GM12872 (cell line): ENCODE data around the gene ANKRD45.

Experiments used
- TF ChIP-seq, protein P1 (sequence below): IDR thresholded peaks from 3 replicates; pipeline ENCODE4 v1.5.1; 2011; ENCODE audit warnings: low read depth, mild to moderate bottlenecking, low read length, moderate library complexity; ENCODE audit not compliant: insufficient read depth

Gene ANKRD45

GRCh38 chr1:173562813-173563212, 106.8 kb downstream of the ANKRD45 start:
- TF ChIP-seq, protein P1, sequence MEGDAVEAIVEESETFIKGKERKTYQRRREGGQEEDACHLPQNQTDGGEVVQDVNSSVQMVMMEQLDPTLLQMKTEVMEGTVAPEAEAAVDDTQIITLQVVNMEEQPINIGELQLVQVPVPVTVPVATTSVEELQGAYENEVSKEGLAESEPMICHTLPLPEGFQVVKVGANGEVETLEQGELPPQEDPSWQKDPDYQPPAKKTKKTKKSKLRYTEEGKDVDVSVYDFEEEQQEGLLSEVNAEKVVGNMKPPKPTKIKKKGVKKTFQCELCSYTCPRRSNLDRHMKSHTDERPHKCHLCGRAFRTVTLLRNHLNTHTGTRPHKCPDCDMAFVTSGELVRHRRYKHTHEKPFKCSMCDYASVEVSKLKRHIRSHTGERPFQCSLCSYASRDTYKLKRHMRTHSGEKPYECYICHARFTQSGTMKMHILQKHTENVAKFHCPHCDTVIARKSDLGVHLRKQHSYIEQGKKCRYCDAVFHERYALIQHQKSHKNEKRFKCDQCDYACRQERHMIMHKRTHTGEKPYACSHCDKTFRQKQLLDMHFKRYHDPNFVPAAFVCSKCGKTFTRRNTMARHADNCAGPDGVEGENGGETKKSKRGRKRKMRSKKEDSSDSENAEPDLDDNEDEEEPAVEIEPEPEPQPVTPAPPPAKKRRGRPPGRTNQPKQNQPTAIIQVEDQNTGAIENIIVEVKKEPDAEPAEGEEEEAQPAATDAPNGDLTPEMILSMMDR = no peak

DNA sequence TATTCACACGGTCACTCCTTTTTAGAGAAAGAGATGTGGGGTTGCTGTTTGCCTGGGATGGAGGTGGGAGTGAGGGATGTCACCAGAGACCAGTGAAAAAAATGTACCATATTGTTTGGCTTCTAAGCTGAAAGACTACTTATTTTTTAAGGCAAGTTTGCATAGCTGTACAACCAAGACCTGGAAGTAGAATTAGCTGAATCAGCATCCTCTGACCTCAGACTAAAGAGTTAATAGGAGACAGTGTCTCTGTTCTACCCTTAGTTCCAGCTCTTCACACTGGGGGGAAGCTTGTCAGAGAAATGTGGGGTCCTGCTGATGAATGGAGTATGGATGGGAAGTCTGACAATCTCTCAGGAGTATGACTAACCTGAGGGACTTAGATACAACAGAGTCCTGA, 108.4 kb downstream of the ANKRD45 start:
- TF ChIP-seq, protein P1 = no peak

DNA sequence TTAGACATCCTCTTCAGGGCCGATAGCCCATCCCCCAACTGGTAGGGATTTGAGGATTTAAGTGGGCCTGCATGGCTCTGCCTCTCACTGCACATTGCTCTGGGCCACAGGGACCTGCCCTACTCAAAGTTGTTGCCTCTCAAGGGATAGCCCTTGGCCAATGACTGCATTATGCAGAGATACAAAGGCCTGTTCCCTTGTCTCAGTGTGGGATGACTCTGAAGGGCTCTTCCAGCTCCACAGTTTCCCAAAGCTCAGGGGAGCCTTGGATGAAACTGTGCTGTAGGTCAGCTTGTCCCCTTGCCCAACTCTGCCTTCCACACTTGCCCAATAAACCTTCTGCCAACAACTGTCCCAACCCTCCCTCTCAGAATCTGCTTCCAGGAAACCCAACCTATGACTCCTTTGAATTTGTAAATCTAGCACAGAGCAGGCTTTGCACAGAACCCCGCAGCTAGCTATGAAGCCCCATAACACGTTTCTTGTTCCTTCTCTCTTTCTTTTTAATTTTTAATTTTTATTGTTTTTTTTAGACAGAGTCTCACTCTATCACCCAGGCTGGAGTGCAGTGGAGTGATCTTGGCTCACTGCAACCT, 109.3 kb downstream of the ANKRD45 start:
- TF ChIP-seq, protein P1 = no peak
